RWPE2 (cell line): ENCODE results near the gene KAT6B.

Source experiments
- ATAC-seq: fragments of 200-7000 bp; cut with Tn5 transposase; 3 replicates; pipeline ENCODE4 v1.9.1; 2021; ENCODE audit warnings: low read depth
- DNase-seq: peaks from one replicate; pipeline ENCODE4 v3.0.0-alpha.2; 2020; ENCODE audit warnings: low spot score
- H3K27ac ChIP-seq: fragments of 450-650 bp; 2 replicates; pipeline ENCODE4 v1.5.1; 2017; ENCODE audit warnings: mild to moderate bottlenecking; ENCODE audit not compliant: poor library complexity, severe bottlenecking
- H3K27me3 ChIP-seq: fragments of 250-450 bp; sonication (Bioruptor Pico); 2 replicates; pipeline ENCODE4 v1.5.1; 2021; ENCODE audit warnings: mild to moderate bottlenecking, moderate library complexity; ENCODE audit not compliant: insufficient read depth, poor library complexity, severe bottlenecking
- H3K36me3 ChIP-seq: fragments of 250-450 bp; sonication (Bioruptor Pico); 2 replicates; pipeline ENCODE4 v1.5.1; 2020; ENCODE audit warnings: low read depth, mild to moderate bottlenecking, moderate library complexity
- H3K4me1 ChIP-seq: fragments of 250-450 bp; sonication (Bioruptor Pico); 2 replicates; pipeline ENCODE4 v1.5.1; 2021; ENCODE audit warnings: mild to moderate bottlenecking, moderate library complexity; ENCODE audit not compliant: insufficient read depth, poor library complexity, severe bottlenecking
- H3K4me3 ChIP-seq: fragments of 250-450 bp; sonication (Bioruptor Pico); 2 replicates; pipeline ENCODE4 v1.5.1; 2021; ENCODE audit warnings: mild to moderate bottlenecking, moderate library complexity; ENCODE audit not compliant: severe bottlenecking
- H3K9me3 ChIP-seq: fragments of 250-450 bp; sonication (Bioruptor Pico); 2 replicates; pipeline ENCODE4 v1.5.1; 2021; ENCODE audit warnings: mild to moderate bottlenecking, moderate library complexity; ENCODE audit not compliant: severe bottlenecking
- CTCF ChIP-seq: fragments of 450-650 bp; IDR thresholded peaks from one replicate; pipeline ENCODE4 v1.5.1; 2017; ENCODE audit warnings: mild to moderate bottlenecking, moderate library complexity; ENCODE audit not compliant: poor library complexity, severe bottlenecking

KAT6B gene

GRCh38 chr10:75029420-75029819 is 203.0 kb downstream of the KAT6B start:
- TF ChIP-seq CTCF = no peak
- Histone ChIP-seq H3K36me3 (peaks cover 14% of the 10 kb centered on the region), H3K4me1 (no peaks in the 10 kb centered on the region), H3K27me3 (no peaks in the 10 kb centered on the region), H3K9me3 (no peaks in the 10 kb centered on the region), H3K27ac (no peak overlapping the region), H3K4me3 (no peak overlapping the region)
- ATAC-seq = no peak
- no peak for DNase-seq

GRCh38 chr10:75029857-75030256 is 203.5 kb downstream of the KAT6B start:
- H3K27me3 ChIP-seq = no peaks in the 10 kb centered on the region
- DNase-seq = no peak
- no peak overlapping the region for H3K27ac ChIP-seq
- no peak overlapping the region for H3K4me3 ChIP-seq
- ATAC-seq = no peak
- no peaks in the 10 kb centered on the region for H3K4me1 ChIP-seq
- no peak for TF ChIP-seq CTCF
- no peaks in the 10 kb centered on the region for H3K9me3 ChIP-seq
- peaks cover 12% of the 10 kb centered on the region for H3K36me3 ChIP-seq

GRCh38 chr10:75030371-75030770 is 204.0 kb downstream of the KAT6B start:
- Histone ChIP-seq H3K27me3 (no peaks in the 10 kb centered on the region), H3K27ac (no peak overlapping the region), H3K4me1 (no peaks in the 10 kb centered on the region), H3K4me3 (no peak overlapping the region), H3K36me3 (peaks cover 8% of the 10 kb centered on the region; the same call in 1 of the 2 replicates), H3K9me3 (no peaks in the 10 kb centered on the region)
- ATAC-seq (no peak), DNase-seq (no peak)
- no peak for TF ChIP-seq CTCF

- no peak for DNase-seq
- no peaks in the 10 kb centered on the region for H3K9me3 ChIP-seq
- ATAC-seq = no peak
- H3K4me3 ChIP-seq = no peak overlapping the region
- no peaks in the 10 kb centered on the region for H3K27me3 ChIP-seq
- TF ChIP-seq CTCF = no peak
- no peak overlapping the region for H3K27ac ChIP-seq
- no peaks in the 10 kb centered on the region for H3K4me1 ChIP-seq
- H3K36me3 ChIP-seq = peaks cover 5% of the 10 kb centered on the region; the same call in 1 of the 2 replicates
These were observed 205.7 kb downstream of the KAT6B start for GRCh38 chr10:75032119-75032518.

GRCh38 chr10:75032813-75033212 is 206.4 kb downstream of the KAT6B start:
- Histone ChIP-seq H3K4me3 (no peak overlapping the region), H3K27ac (no peak overlapping the region), H3K27me3 (no peaks in the 10 kb centered on the region), H3K36me3 (no peaks in the 10 kb centered on the region), H3K4me1 (no peaks in the 10 kb centered on the region), H3K9me3 (no peaks in the 10 kb centered on the region)
- TF ChIP-seq CTCF = no peak
- DNase-seq (no peak), ATAC-seq (no peak)
